GM21381 (cell line): ENCODE measurements around the gene MRM3.
"Not testable (repeated sequence)": the region's sequence is repeated elsewhere in the genome, so short reads cannot be mapped to it uniquely, and the experiment has no call there.

Experiments used
- ATAC-seq: cut with Tn5 transposase; IDR thresholded peaks from one replicate; pipeline ENCODE4 v1.9.1; 2021; ENCODE audit warnings: mild to moderate bottlenecking, moderate library complexity; ENCODE audit not compliant: unreplicated experiment

Gene MRM3

GRCh38 chr17:814371-814770 is 32.2 kb downstream of the MRM3 start:
- ATAC-seq, result no peak

DNA sequence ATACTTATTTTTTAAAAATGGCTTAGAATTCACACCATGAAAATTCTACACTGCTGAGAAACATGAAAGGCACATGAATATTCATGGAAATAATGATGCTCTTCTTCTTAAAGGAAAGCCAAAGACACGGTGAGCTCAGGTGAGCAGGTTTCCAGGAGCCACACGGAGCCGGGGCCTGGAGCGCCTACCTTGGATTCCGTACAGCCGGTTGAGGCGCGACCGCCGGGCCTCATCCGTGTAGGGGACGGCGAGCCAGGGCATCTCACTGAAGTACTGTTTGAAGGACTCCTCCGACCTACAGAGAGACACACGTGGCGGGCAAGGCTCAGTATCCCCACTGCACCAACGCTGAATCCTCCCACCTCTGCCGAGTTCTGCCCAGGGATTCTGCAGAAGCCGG is 37.1 kb downstream of the MRM3 start:
- no peak for ATAC-seq

DNA sequence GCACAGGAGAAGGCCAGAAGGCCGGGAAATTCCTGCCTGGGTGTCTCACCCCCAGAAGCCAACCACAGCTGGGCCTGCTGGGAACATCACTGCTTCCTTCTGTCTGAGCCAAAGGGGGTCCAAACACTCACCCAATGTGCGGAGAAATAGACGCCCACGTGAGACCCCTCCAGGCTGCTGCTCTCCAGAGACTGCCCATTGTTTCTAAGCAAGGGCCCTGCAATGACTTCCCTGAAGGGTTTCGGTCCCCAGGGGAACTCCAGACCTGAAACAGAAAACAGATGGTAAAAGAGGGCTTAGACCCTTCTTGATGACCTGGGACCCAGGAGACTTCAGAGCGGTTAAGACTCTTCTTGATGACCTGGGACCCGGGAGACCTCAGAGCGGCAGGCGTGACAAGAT is 41.3 kb downstream of the MRM3 start:
- ATAC-seq, result no peak

- no peak for ATAC-seq
These were observed 42.2 kb downstream of the MRM3 start for GRCh38 chr17:824378-824777.

GRCh38 chr17:825216-825615 is 43.1 kb downstream of the MRM3 start:
- no peak for ATAC-seq

- no peak for ATAC-seq
These were observed 44.6 kb downstream of the MRM3 start for GRCh38 chr17:826778-827177.

- ATAC-seq, result no peak
These were observed 46.6 kb downstream of the MRM3 start for GRCh38 chr17:828761-829160.

- ATAC-seq, result not testable (repeated sequence)
These were observed 47.5 kb downstream of the MRM3 start for GRCh38 chr17:829614-830013.

DNA sequence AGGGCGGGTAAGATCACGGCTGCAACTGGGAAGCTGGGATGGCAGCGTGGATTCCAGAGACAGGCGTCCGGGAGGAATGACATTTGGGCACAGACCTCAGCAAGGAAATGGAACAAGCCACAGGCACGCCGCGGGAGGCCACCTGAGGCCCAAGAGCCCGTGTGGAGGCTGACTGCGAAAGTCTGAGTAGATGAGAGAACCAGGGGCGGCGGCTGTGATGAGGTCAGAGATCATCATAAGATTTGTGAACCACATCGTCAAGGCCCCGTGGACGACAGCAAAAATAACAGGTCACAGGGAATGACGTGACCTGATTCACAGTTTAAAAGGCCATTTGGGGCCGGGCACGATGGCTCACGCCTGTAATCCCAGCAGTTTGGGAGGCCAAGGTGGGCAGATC is 48.2 kb downstream of the MRM3 start:
- no peak for ATAC-seq

DNA sequence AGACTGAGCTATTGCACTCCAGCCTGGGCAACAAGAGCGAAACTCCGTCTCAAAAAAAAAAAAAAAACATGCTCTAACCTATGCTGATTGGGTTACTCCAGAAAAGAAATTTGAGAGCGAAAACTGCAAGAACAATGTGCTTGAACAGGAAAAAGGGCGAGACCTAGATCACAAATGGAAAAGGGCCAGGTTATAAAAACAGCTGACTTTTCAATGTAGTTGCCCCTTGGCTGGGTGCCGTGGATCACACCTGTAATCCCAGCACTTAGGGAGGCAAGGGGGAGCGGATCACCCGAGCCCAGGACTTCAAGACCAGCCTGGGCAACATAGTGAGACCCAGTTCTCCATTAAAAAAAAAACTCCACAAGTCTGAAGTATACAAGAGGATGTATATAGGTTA is 48.8 kb downstream of the MRM3 start:
- no peak for ATAC-seq

DNA sequence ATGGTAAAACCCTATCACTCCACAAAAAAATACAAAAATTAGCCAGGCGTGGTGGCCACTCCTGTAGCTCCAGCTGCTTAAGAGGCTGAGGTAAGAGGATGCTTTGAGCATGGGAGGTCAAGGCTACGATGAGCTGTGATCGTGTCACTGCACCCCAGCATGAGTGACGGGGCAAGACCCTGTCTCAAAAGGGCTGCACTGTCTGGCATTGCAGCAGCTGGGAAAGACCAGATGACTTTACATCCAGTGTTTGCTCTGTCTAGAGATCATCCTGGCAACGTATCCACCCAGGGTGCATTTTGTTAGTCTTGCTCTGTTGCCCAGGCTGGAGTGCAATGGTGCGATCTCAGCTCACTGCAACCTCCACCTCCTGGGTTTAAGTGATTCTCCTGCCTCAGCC is 52.0 kb downstream of the MRM3 start:
- ATAC-seq, result no peak

- ATAC-seq, result no peak
These were observed 53.1 kb downstream of the MRM3 start for GRCh38 chr17:835263-835662.

DNA sequence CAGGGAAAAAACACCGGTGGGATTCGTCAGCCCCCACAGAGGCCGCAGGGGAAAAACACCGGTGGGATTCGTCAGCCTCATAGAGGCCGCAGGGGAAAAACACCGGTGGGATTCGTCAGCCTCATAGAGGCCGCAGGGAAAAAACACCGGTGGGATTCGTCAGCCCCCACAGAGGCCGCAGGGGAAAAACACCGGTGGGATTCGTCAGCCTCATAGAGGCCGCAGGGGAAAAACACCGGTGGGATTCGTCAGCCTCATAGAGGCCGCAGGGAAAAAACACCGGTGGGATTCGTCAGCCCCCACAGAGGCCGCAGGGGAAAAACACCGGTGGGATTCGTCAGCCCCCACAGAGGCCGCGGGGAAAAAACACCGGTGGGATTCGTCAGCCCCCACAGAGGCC is 53.6 kb downstream of the MRM3 start:
- ATAC-seq, result not testable (repeated sequence)

GRCh38 chr17:836151-836550 is 54.0 kb downstream of the MRM3 start:
- no peak for ATAC-seq

- ATAC-seq, result no peak
These were observed 56.3 kb downstream of the MRM3 start for GRCh38 chr17:838486-838885.

DNA sequence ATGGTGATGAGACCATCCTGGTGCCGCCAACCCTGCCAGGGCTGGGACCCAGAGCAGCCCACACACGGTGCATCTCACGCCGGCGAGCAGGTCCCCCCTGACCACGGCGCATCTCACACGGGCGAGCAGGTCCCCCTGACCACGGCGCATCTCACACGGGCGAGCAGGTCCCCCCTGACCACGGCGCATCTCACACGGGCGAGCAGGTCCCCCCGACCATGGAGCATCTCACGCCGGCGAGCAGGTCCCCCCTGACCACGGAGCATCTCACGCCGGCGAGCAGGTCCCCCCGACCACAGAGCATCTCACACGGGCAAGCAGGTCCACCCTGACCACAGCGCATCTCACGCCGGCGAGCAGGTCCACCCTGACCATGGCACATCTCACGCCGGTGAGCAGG is 59.2 kb downstream of the MRM3 start:
- ATAC-seq, result no peak
